Mammary epithelial cell (primary cell): ENCODE results near the gene CAPN11.

Source experiments
- CTCF ChIP-seq, 2 donors: IDR thresholded peaks in 1 of 2; conservative IDR thresholded peaks in 1 of 2; 2 replicates each; pipeline ENCODE4 v1.5.1; 2011 to 2012; ENCODE audit warnings: inconsistent platforms in 2 of 2, low read length in 2 of 2, mild to moderate bottlenecking in 2 of 2, control low read depth in 1 of 2, low read depth in 1 of 2; ENCODE audit not compliant: insufficient read depth in 1 of 2; ENCODE audit errors: extremely low read depth in 1 of 2
- EZH2 ChIP-seq: IDR thresholded peaks from 2 replicates; pipeline ENCODE4 v1.6.1; 2012; ENCODE audit warnings: low read length, inconsistent platforms, borderline replicate concordance

GRCh38 chr6:44138717-44139350, 19.8 kb upstream of the CAPN11 start:
- TF ChIP-seq CTCF (conservative IDR thresholded peaks at IDR 0.05 in 1 of 2, IDR thresholded peaks at IDR 0.05 in 1 of 2; ENCODE audit: extremely low read depth in 1 of 2, insufficient read depth in 1 of 2, low read depth in 1 of 2, low read length in 2 of 2) = no peak
- no peak for TF ChIP-seq EZH2
